ENCODE results near the gene PSIP1.

Gene PSIP1

GRCh38 chr9:15422372-15423230 lies 88.2 kb downstream of the PSIP1 start, which contains the start of gene SNAPC3:
SNAPC3 (plus strand) TSS chr9:15422876; CDS start chr9:15422880, 4 bp downstream.
- H3K4me3 ChIP-seq (ENCODE audit: low read depth, low read length) = peak within 1 kb of the TSS; percentile 74
- peak; percentile 97 for DNase-seq (ENCODE audit: low read depth)
- no peak for TF ChIP-seq CTCF (IDR thresholded peaks at IDR 0.05; ENCODE audit: insufficient read depth, low read depth, low read length, missing control alignments)

- DNase-seq (ENCODE audit: low read depth) = no peak
- H3K4me3 ChIP-seq (ENCODE audit: low read depth, low read length) = peak overlapping the region; percentile 74
- no peak for TF ChIP-seq CTCF (IDR thresholded peaks at IDR 0.05; ENCODE audit: insufficient read depth, low read depth, low read length, missing control alignments)
Measured at GRCh38 chr9:15421990-15422371, 88.8 kb downstream of the PSIP1 start.

- no peak overlapping the region for H3K4me3 ChIP-seq (ENCODE audit: low read depth, low read length)
- TF ChIP-seq CTCF (IDR thresholded peaks at IDR 0.05; ENCODE audit: insufficient read depth, low read depth, low read length, missing control alignments) = no peak
- no peak for DNase-seq (ENCODE audit: low read depth)
Measured at GRCh38 chr9:15421532-15421931, 89.2 kb downstream of the PSIP1 start.

GRCh38 chr9:15420796-15421195 lies 90.0 kb downstream of the PSIP1 start:
- no peak for TF ChIP-seq CTCF (IDR thresholded peaks at IDR 0.05; ENCODE audit: insufficient read depth, low read depth, low read length, missing control alignments)
- DNase-seq (ENCODE audit: low read depth) = no peak
- no peak overlapping the region for H3K4me3 ChIP-seq (ENCODE audit: low read depth, low read length)

- TF ChIP-seq CTCF (IDR thresholded peaks at IDR 0.05; ENCODE audit: insufficient read depth, low read depth, low read length, missing control alignments) = no peak
- no peak overlapping the region for H3K4me3 ChIP-seq (ENCODE audit: low read depth, low read length)
- DNase-seq (ENCODE audit: low read depth) = no peak
Measured at GRCh38 chr9:15417626-15418025, 93.1 kb downstream of the PSIP1 start.

- peak; percentile 39 for TF ChIP-seq CTCF (IDR thresholded peaks at IDR 0.05; ENCODE audit: insufficient read depth, low read depth, low read length, missing control alignments)
- DNase-seq (ENCODE audit: low read depth) = peak; percentile 56
- no peak overlapping the region for H3K4me3 ChIP-seq (ENCODE audit: low read depth, low read length)
Measured at GRCh38 chr9:15416880-15417279, 93.9 kb downstream of the PSIP1 start.

All from GM12865 (cell line).